Hepatocyte (in vitro differentiated cells): Measurements from ENCODE around the gene SPATA12.

ENCODE experiments used
- CTCF ChIP-seq: fragments of 200-600 bp; sonication (generic); IDR thresholded peaks from 2 replicates; pipeline ENCODE4 v1.5.1; 2016; ENCODE audit warnings: antibody characterized with exemption, mild to moderate bottlenecking; ENCODE audit not compliant: poor library complexity
- EZH2 ChIP-seq: fragments of 200-600 bp; sonication (generic); IDR thresholded peaks from 2 replicates; pipeline ENCODE4 v1.6.1; 2016; ENCODE audit warnings: antibody characterized with exemption, mild to moderate bottlenecking, borderline replicate concordance
- EZH2phosphoT487 ChIP-seq: fragments of 200-600 bp; sonication (generic); IDR thresholded peaks from one replicate; pipeline ENCODE4 v1.6.1; 2018; ENCODE audit warnings: antibody characterized with exemption, mild to moderate bottlenecking, low read depth, moderate library complexity; ENCODE audit not compliant: unreplicated experiment, severe bottlenecking

GRCh38 chr3:57073628-57074027 lies 13.2 kb downstream of the SPATA12 start:
- TF ChIP-seq CTCF (no peak), EZH2 (no peak), EZH2phosphoT487 (no peak)
